Spleen (tissue), 11 donors: ENCODE measurements around the gene KIF26B. TPM values are rescaled to one million over a fixed set of nuclear protein-coding genes. Genes with fewer than 3 reads are reported as not detected.

ENCODE experiments used
- DNase-seq: peaks from one replicate; pipeline ENCODE4 v3.0.0-alpha.2; 2020
- H3K27ac ChIP-seq, 8 donors: fragments of 200-600 bp; sonication (generic) in 7 of 8; 1 replicate in 4 of 8; 2 replicates in 4 of 8; pipeline versions ENCODE4 v1.5.0 to v1.8.0; 2016 to 2021; ENCODE audit warnings: inconsistent platforms in 4 of 8, mild to moderate bottlenecking in 4 of 8, moderate library complexity in 1 of 8
- H3K27me3 ChIP-seq, 7 donors: fragments of 200-600 bp; sonication (generic) in 6 of 7; replicated peaks in 1 of 7; 1 replicate in 4 of 7; 2 replicates in 3 of 7; pipeline versions ENCODE4 v1.5.0 to v1.8.0; 2016 to 2021; ENCODE audit warnings: inconsistent platforms in 3 of 7, mild to moderate bottlenecking in 1 of 7
- H3K36me3 ChIP-seq, 6 donors: fragments of 200-600 bp; sonication (generic) in 5 of 6; 1 replicate in 4 of 6; 2 replicates in 2 of 6; pipeline versions ENCODE4 v1.5.0 to v1.8.0; 2016 to 2021; ENCODE audit warnings: inconsistent platforms in 2 of 6
- H3K4me1 ChIP-seq, 6 donors: fragments of 200-600 bp; sonication (generic) in 5 of 6; 1 replicate in 3 of 6; 2 replicates in 3 of 6; pipeline versions ENCODE4 v1.5.0 to v1.8.0; 2016 to 2021; ENCODE audit warnings: inconsistent platforms in 3 of 6
- H3K4me3 ChIP-seq, 8 donors: fragments of 200-600 bp; sonication (generic) in 7 of 8; 1 replicate in 4 of 8; 2 replicates in 4 of 8; pipeline versions ENCODE4 v1.5.0 to v1.8.0; 2016 to 2021; ENCODE audit warnings: inconsistent platforms in 4 of 8, mild to moderate bottlenecking in 4 of 8, moderate library complexity in 2 of 8
- H3K9me3 ChIP-seq, 8 donors: fragments of 200-600 bp; sonication (generic) in 7 of 8; 1 replicate in 4 of 8; 2 replicates in 4 of 8; pipeline versions ENCODE4 v1.5.0 to v1.8.0; 2016 to 2021; ENCODE audit warnings: inconsistent platforms in 4 of 8
- POLR2A ChIP-seq, 3 donors: fragments of 450-650 bp; IDR thresholded peaks; one replicate each; pipeline ENCODE4 v1.5.1; 2017; ENCODE audit warnings: antibody characterized with exemption in 3 of 3, mild to moderate bottlenecking in 1 of 3
- POLR2AphosphoS5 ChIP-seq, 3 donors: sonication (generic); formaldehyde crosslinking; IDR thresholded peaks; one replicate each; pipeline ENCODE4 v1.5.1; 2017; ENCODE audit warnings: antibody characterized with exemption in 3 of 3
- WGBS, 5 donors: extraction: QIAGEN DNeasy Blood & Tissue Kit in 3 of 5; methylation state at CpG; one replicate each; pipeline versions ENCODE4 v1.1.5 to v1.1.7; 2013 to 2018; 5-methylcytosine and 5-hydroxymethylcytosine counted together
- intact Hi-C: fragments of 100-400 bp; cut with DNase I; formaldehyde crosslinking; loops from one replicate; pipeline ENCODE4 v1.15.0; 2023; ENCODE audit warnings: low total_unique reads
- polyA plus RNA-seq, 3 donors: library from polyadenylated mRNA; stranded (reverse); fragments of 200-250 nt; gene quantifications; one replicate each; pipeline ENCODE4 v1.2.1, GENCODE V29; 2013
- total RNA-seq, 7 donors: library from RNA; depleted of rRNA in 3 of 7; stranded (reverse); fragments of >200 nt in 3 of 7; fragmentation: NEBNext Ultra II Directional in 4 of 7; extraction: Animal tissue kit (Norgen Biotek cat#: 25700) in 4 of 7; gene quantifications; one replicate each; pipeline versions ENCODE4 v1.1.0 to v1.2.1, GENCODE V29; 2016 to 2021
- TF ChIP-seq, protein P1 (sequence below), 11 experiments: fragments of 200-600 bp in 7 of 11; fragments of 450-650 bp in 4 of 11; sonication (generic) in 4 of 11; IDR thresholded peaks in 8 of 11; conservative IDR thresholded peaks in 3 of 11; 1 replicate in 7 of 11; 2 replicates in 4 of 11; pipeline versions ENCODE4 v1.4.0 to v1.8.0; 2016 to 2021; ENCODE audit warnings: antibody characterized with exemption in 11 of 11, inconsistent platforms in 4 of 11, mild to moderate bottlenecking in 1 of 11
- donor health status: healthy with polysubstance abuse.
- donor health status: DM: no; HTN: no; CAD: no; lungs with moderate emphysema.
- donor health status: DM: no; HTN: no; CAD: no.
- donor health status: Bipolar disorder and iron deficiency.
- donor health status: healthy.
- donor health status: DM: no; HTN: no; CAD: no.
- donor health status: DM: yes; HTN: yes; CAD: no.

The KIF26B gene
- total and polyA plus RNA-seq, 10 donors: 0.07 to 4.5 (median 0.60) TPM; not detected in 1

DNA sequence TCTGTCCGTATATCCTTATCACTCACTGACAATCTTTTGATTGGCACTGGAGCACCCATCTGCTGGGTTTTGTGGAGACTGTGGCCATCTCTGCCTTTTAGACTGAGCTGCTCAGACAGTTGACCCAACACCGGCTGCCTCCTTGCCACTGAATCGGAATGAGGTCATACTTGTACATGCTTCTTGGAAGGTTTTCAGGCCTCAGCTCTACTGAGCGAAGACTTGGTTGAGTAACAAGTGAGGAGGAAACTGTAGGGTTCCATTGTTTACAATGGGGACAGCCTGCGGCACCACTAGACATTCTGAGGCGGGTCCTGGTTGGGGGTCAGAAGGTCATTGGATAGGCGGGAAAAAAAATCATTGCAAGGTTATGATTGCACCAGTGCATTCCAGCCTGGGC lies 320.3 kb downstream of the KIF26B start:
- Histone ChIP-seq H3K27ac (no peak overlapping the region), H3K36me3 (no peaks in the 10 kb centered on the region), H3K4me3 (no peak overlapping the region), H3K9me3 (no peaks in the 10 kb centered on the region), H3K4me1 (no peaks in the 10 kb centered on the region), H3K27me3 (no peaks in the 10 kb centered on the region)
- TF ChIP-seq, protein P1, sequence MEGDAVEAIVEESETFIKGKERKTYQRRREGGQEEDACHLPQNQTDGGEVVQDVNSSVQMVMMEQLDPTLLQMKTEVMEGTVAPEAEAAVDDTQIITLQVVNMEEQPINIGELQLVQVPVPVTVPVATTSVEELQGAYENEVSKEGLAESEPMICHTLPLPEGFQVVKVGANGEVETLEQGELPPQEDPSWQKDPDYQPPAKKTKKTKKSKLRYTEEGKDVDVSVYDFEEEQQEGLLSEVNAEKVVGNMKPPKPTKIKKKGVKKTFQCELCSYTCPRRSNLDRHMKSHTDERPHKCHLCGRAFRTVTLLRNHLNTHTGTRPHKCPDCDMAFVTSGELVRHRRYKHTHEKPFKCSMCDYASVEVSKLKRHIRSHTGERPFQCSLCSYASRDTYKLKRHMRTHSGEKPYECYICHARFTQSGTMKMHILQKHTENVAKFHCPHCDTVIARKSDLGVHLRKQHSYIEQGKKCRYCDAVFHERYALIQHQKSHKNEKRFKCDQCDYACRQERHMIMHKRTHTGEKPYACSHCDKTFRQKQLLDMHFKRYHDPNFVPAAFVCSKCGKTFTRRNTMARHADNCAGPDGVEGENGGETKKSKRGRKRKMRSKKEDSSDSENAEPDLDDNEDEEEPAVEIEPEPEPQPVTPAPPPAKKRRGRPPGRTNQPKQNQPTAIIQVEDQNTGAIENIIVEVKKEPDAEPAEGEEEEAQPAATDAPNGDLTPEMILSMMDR (IDR thresholded peaks at IDR 0.05 in 8 of 11, conservative IDR thresholded peaks at IDR 0.05 in 3 of 11): no peak
- TF ChIP-seq POLR2A (IDR thresholded peaks at IDR 0.05) (no peak), POLR2AphosphoS5 (IDR thresholded peaks at IDR 0.05) (no peak)
- intact Hi-C loops: no loop called here
- no peak for DNase-seq
- 91 to 96% (median 95%) methylated on average over 7 of the region's 7 CpGs for WGBS, 5 donors

DNA sequence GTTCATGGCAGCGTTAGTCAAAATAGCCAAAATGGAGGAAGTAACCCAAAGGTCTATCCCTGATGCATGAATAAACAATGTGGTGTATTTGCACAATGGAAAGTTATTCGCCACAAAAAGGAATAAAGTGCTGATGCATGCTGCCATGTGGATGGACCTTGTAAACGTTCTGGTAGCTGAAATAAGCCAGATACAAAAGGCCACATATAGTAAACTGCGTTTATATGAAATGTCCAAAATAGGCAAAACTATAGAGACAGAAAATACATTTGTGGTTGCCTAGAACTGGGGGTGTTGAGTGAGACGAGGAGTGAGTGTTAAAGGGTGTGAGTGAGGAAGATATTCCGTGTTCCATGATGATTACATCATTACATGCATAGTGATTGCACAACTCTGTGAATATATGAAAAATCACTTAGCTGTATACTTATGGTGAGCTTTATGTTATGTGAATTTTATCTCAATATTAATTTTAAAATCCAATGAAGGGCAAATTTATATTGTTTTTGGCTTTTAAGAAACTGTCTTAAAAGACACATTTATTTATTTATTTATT lies 321.3 kb downstream of the KIF26B start:
- Histone ChIP-seq H3K36me3 (no peaks in the 10 kb centered on the region), H3K4me3 (no peak overlapping the region), H3K9me3 (no peaks in the 10 kb centered on the region), H3K4me1 (no peaks in the 10 kb centered on the region), H3K27ac (no peak overlapping the region), H3K27me3 (no peaks in the 10 kb centered on the region)
- intact Hi-C loops: no loop called here
- WGBS, 5 donors: 69 to 84% (median 73%) methylated on average over 6 of the region's 6 CpGs
- DNase-seq: no peak
- TF ChIP-seq POLR2A (IDR thresholded peaks at IDR 0.05) (no peak), POLR2AphosphoS5 (IDR thresholded peaks at IDR 0.05) (no peak)
- TF ChIP-seq, protein P1 (IDR thresholded peaks at IDR 0.05 in 8 of 11, conservative IDR thresholded peaks at IDR 0.05 in 3 of 11): no peak

DNA sequence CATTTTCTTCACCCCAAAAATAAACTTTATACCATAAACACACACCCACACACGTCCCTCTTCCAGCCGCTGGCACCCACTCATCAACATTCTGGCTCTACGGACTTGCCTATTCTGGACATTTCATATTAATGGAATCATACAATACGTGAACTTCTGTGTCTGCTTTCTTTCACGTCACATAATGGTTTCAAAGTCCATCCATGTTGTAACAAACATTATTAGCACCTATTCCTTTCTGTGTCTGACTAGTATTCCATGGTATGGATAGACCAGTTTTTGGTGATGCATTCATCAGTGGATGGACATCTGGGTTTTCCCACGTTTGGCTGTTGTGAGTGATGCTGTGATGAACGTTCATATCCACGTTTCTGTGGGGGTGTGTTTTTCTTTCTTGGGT lies 323.2 kb downstream of the KIF26B start:
- no peak overlapping the region for H3K27ac ChIP-seq
- no peaks in the 10 kb centered on the region for H3K27me3 ChIP-seq
- TF ChIP-seq POLR2A (IDR thresholded peaks at IDR 0.05): no peak
- TF ChIP-seq POLR2AphosphoS5 (IDR thresholded peaks at IDR 0.05): no peak
- TF ChIP-seq, protein P1 (IDR thresholded peaks at IDR 0.05 in 8 of 11, conservative IDR thresholded peaks at IDR 0.05 in 3 of 11): no peak
- H3K9me3 ChIP-seq: no peaks in the 10 kb centered on the region
- no peaks in the 10 kb centered on the region for H3K4me1 ChIP-seq
- no peak for DNase-seq
- intact Hi-C loops: no loop called here
- H3K36me3 ChIP-seq: no peaks in the 10 kb centered on the region
- WGBS, 5 donors: 84 to 94% (median 87%) methylated on average over 8 of the region's 8 CpGs
- no peak overlapping the region for H3K4me3 ChIP-seq

DNA sequence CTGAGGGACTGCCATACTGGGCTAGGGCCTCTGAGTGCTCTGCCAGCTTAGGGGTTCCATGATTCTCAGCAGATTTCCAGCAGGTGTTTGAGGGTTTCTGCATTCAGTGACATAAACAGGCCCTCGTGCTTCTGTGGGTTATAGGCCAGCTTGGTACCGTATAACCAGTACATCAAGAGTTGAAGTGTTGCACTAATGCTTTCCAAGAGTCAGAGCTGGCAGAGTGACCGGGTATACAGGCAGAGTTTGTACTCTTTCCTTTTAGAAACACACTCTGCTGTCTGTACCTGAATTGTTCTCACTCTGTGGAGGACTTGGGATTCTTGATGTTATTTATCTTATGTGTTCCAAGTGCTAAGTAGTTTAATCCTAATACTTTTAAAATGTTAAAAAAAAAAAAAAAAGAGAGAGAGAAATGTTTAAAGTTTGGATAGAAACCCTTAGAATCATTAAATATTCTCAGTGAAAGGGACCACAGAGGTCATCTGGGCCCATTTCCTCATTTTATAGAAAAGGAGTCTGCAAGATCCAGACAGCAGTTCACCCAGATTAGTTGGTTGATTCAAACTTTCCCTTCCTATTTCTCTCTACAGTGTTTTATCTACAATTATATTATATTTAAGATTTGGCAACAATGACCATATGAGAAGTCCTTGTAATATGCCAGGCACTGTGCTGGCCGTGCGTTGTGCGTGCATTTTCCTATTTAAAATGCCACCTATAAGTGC lies 325.8 kb downstream of the KIF26B start:
- Histone ChIP-seq H3K27me3 (no peaks in the 10 kb centered on the region), H3K36me3 (no peaks in the 10 kb centered on the region), H3K9me3 (no peaks in the 10 kb centered on the region), H3K27ac (no peak overlapping the region), H3K4me1 (no peaks in the 10 kb centered on the region), H3K4me3 (no peak overlapping the region)
- DNase-seq: no peak
- WGBS, 5 donors: 82 to 92% (median 86%) methylated on average over 6 of the region's 6 CpGs
- TF ChIP-seq, protein P1 (IDR thresholded peaks at IDR 0.05 in 8 of 11, conservative IDR thresholded peaks at IDR 0.05 in 3 of 11): no peak
- no peak for TF ChIP-seq POLR2AphosphoS5 (IDR thresholded peaks at IDR 0.05)
- no peak for TF ChIP-seq POLR2A (IDR thresholded peaks at IDR 0.05)
- intact Hi-C loops: no loop called here
